Esophagus squamous epithelium (tissue), 5 donors: Measurements from ENCODE around the gene COL4A6. TPM values are rescaled to one million over a fixed set of nuclear protein-coding genes. Genes with fewer than 3 reads are reported as not detected.

Source experiments
- DNase-seq: peaks from one replicate; lab custom pipeline; 2025; lab: John Stamatoyannopoulos, UW
- H3K27ac ChIP-seq, 4 donors: fragments of 200-600 bp; sonication (generic); one replicate each; pipeline ENCODE4 v1.5.1; 2016 to 2019; ENCODE audit warnings: mild to moderate bottlenecking in 1 of 4
- H3K27me3 ChIP-seq, 4 donors: fragments of 200-600 bp; sonication (generic); 1 replicate in 3 of 4; 2 replicates in 1 of 4; pipeline versions ENCODE4 v1.5.1 to v1.6.0; 2017 to 2021; ENCODE audit warnings: antibody characterized with exemption in 1 of 4
- H3K36me3 ChIP-seq, 3 donors: fragments of 200-600 bp; sonication (generic); one replicate each; pipeline ENCODE4 v1.5.1; 2016 to 2019
- H3K4me1 ChIP-seq, 3 donors: fragments of 200-600 bp; sonication (generic); one replicate each; pipeline ENCODE4 v1.5.1; 2017 to 2019
- H3K4me3 ChIP-seq, 4 donors: fragments of 200-600 bp; sonication (generic); 1 replicate in 3 of 4; 2 replicates in 1 of 4; pipeline ENCODE4 v1.5.1; 2016 to 2019; ENCODE audit warnings: mild to moderate bottlenecking in 2 of 4, moderate library complexity in 1 of 4
- H3K9me3 ChIP-seq, 3 donors: fragments of 200-600 bp; sonication (generic); one replicate each; pipeline ENCODE4 v1.5.1; 2016 to 2019
- CTCF ChIP-seq, 6 experiments: fragments of 450-650 bp in 4 of 6; fragments of 200-600 bp in 2 of 6; sonication (generic) in 2 of 6; IDR thresholded peaks; one replicate each; pipeline ENCODE4 v1.5.1; 2016 to 2019; ENCODE audit warnings: antibody characterized with exemption in 6 of 6, mild to moderate bottlenecking in 4 of 6, moderate library complexity in 4 of 6
- POLR2A ChIP-seq, 4 donors: fragments of 450-650 bp; IDR thresholded peaks; one replicate each; pipeline ENCODE4 v1.6.1; 2017; ENCODE audit warnings: antibody characterized with exemption in 4 of 4, mild to moderate bottlenecking in 4 of 4, moderate library complexity in 3 of 4
- WGBS, 2 donors: methylation state at CpG; one replicate each; pipeline ENCODE4 v1.1.5; 2018; 5-methylcytosine and 5-hydroxymethylcytosine counted together
- intact Hi-C: fragments of 100-400 bp; cut with DNase I; formaldehyde crosslinking; loops from one replicate; pipeline ENCODE4 v1.15.0; 2022
- total RNA-seq, 4 donors: library from RNA; depleted of rRNA; stranded (reverse); fragments of >200 nt; gene quantifications; one replicate each; pipeline ENCODE4 v1.1.0, GENCODE V29; 2016
- donor health status: DM: yes; HTN: yes; CAD: no.

Gene COL4A6
- total RNA-seq, 4 donors from 2014 or later: 1.1 to 6.5 (median 2.9) TPM

- H3K27me3 ChIP-seq: no peaks in the 10 kb centered on the region
- H3K9me3 ChIP-seq: no peaks in the 10 kb centered on the region
- H3K4me3 ChIP-seq: no peak overlapping the region
- no peak for DNase-seq
- 95 to 100% methylated on average over 1 of the region's 1 CpG for WGBS, 2 donors
- intact Hi-C loops: no loop called here
- H3K4me1 ChIP-seq: no peaks in the 10 kb centered on the region
- TF ChIP-seq POLR2A (IDR thresholded peaks at IDR 0.05): no peak
- TF ChIP-seq CTCF (IDR thresholded peaks at IDR 0.05): no peak
- no peaks in the 10 kb centered on the region for H3K36me3 ChIP-seq
- no peak overlapping the region for H3K27ac ChIP-seq
These were observed 71.4 kb downstream of the COL4A6 start for GRCh38 chrX:108366644-108367406.

GRCh38 chrX:108362026-108362425 is 76.2 kb downstream of the COL4A6 start:
- TF ChIP-seq POLR2A (IDR thresholded peaks at IDR 0.05) (no peak), CTCF (IDR thresholded peaks at IDR 0.05) (no peak)
- no peak overlapping the region for H3K27ac ChIP-seq
- DNase-seq: no peak
- no peaks in the 10 kb centered on the region for H3K9me3 ChIP-seq
- H3K27me3 ChIP-seq: no peaks in the 10 kb centered on the region
- no peaks in the 10 kb centered on the region for H3K36me3 ChIP-seq
- WGBS, 2 donors: 33 to 52% methylated on average over 1 of the region's 1 CpG
- no peaks in the 10 kb centered on the region for H3K4me1 ChIP-seq
- H3K4me3 ChIP-seq: no peak overlapping the region
- intact Hi-C loops: no loop called here

- no peak for DNase-seq
- no peaks in the 10 kb centered on the region for H3K9me3 ChIP-seq
- H3K27ac ChIP-seq: no peak overlapping the region
- H3K4me1 ChIP-seq: no peaks in the 10 kb centered on the region
- no peaks in the 10 kb centered on the region for H3K36me3 ChIP-seq
- WGBS, 2 donors: 48 to 94% methylated on average over 2 of the region's 2 CpGs
- TF ChIP-seq CTCF (IDR thresholded peaks at IDR 0.05) (no peak), POLR2A (IDR thresholded peaks at IDR 0.05) (no peak)
- no peaks in the 10 kb centered on the region for H3K27me3 ChIP-seq
- intact Hi-C loops: no loop called here
- no peak overlapping the region for H3K4me3 ChIP-seq
These were observed 76.9 kb downstream of the COL4A6 start for GRCh38 chrX:108361316-108361715.

GRCh38 chrX:108359806-108360602 is 78.2 kb downstream of the COL4A6 start:
- Histone ChIP-seq H3K27me3 (no peaks in the 10 kb centered on the region), H3K4me3 (no peak overlapping the region), H3K36me3 (no peaks in the 10 kb centered on the region), H3K9me3 (no peaks in the 10 kb centered on the region), H3K4me1 (no peaks in the 10 kb centered on the region), H3K27ac (no peak overlapping the region)
- intact Hi-C loops: no loop called here
- 65 to 95% methylated on average over 4 of the region's 4 CpGs for WGBS, 2 donors
- no peak for DNase-seq
- TF ChIP-seq POLR2A (IDR thresholded peaks at IDR 0.05) (no peak), CTCF (IDR thresholded peaks at IDR 0.05) (no peak)

- Histone ChIP-seq H3K27ac (no peak overlapping the region), H3K4me1 (no peaks in the 10 kb centered on the region), H3K36me3 (no peaks in the 10 kb centered on the region), H3K4me3 (no peak overlapping the region), H3K9me3 (no peaks in the 10 kb centered on the region), H3K27me3 (no peaks in the 10 kb centered on the region)
- TF ChIP-seq CTCF (IDR thresholded peaks at IDR 0.05) (no peak), POLR2A (IDR thresholded peaks at IDR 0.05) (no peak)
- WGBS, 2 donors: 68 to 100% methylated on average over 1 of the region's 1 CpG
- DNase-seq: no peak
- intact Hi-C loops: no loop called here
These were observed 84.8 kb downstream of the COL4A6 start for GRCh38 chrX:108353452-108353851.
